ENCODE data around the gene RSAD2. TPM values are rescaled to one million over a fixed set of nuclear protein-coding genes. Genes with fewer than 3 reads are reported as not detected.

RSAD2 gene
- total and polyA plus RNA-seq, 4 donors, result 1.7 to 8.9 (median 6.6) TPM

- H3K4me3 ChIP-seq (ENCODE audit: low read length in 2 of 2), result no peak overlapping the region
- no peaks in the 10 kb centered on the region for H3K27me3 ChIP-seq (ENCODE audit: control insufficient read depth in 1 of 2, insufficient read depth in 2 of 2, low read length in 1 of 2)
- no peaks in the 10 kb centered on the region for H3K9me3 ChIP-seq (ENCODE audit: control insufficient read depth, low read length)
- DNase-seq, result no peak
- 79 to 85% methylated on average over 10 of the region's 10 CpGs for WGBS, 2 donors
- intact Hi-C loops (cut with DNase I), result no loop called here
- no peak for ATAC-seq (ENCODE audit: low FRiP score)
- H3K27ac ChIP-seq (ENCODE audit: low read depth in 1 of 2, low read length in 2 of 2), result no peak overlapping the region
- H3K36me3 ChIP-seq (ENCODE audit: control insufficient read depth in 1 of 2, insufficient read depth in 2 of 2, low read length in 1 of 2), result no peaks in the 10 kb centered on the region
- no peaks in the 10 kb centered on the region for H3K4me1 ChIP-seq (ENCODE audit: control insufficient read depth in 1 of 2, insufficient read depth in 2 of 2, low read length in 2 of 2)
Measured at GRCh38 chr2:6923319-6923718, 45.7 kb downstream of the RSAD2 start.

- H3K4me1 ChIP-seq (ENCODE audit: control insufficient read depth in 1 of 2, insufficient read depth in 2 of 2, low read length in 2 of 2), result no peaks in the 10 kb centered on the region
- intact Hi-C loops (cut with DNase I), result no loop called here
- H3K9me3 ChIP-seq (ENCODE audit: control insufficient read depth, low read length), result no peaks in the 10 kb centered on the region
- ATAC-seq (ENCODE audit: low FRiP score) (no peak), DNase-seq (no peak)
- H3K27me3 ChIP-seq (ENCODE audit: control insufficient read depth in 1 of 2, insufficient read depth in 2 of 2, low read length in 1 of 2), result no peaks in the 10 kb centered on the region
- WGBS, 2 donors, result 96 to 97% methylated on average over 19 of the region's 19 CpGs
- H3K4me3 ChIP-seq (ENCODE audit: low read length in 2 of 2), result no peak overlapping the region
- H3K36me3 ChIP-seq (ENCODE audit: control insufficient read depth in 1 of 2, insufficient read depth in 2 of 2, low read length in 1 of 2), result no peaks in the 10 kb centered on the region
- no peak overlapping the region for H3K27ac ChIP-seq (ENCODE audit: low read depth in 1 of 2, low read length in 2 of 2)
Measured at GRCh38 chr2:6924101-6924923, 46.7 kb downstream of the RSAD2 start.

- Histone ChIP-seq H3K27ac (ENCODE audit: low read depth in 1 of 2, low read length in 2 of 2) (no peak overlapping the region), H3K4me1 (ENCODE audit: control insufficient read depth in 1 of 2, insufficient read depth in 2 of 2, low read length in 2 of 2) (no peaks in the 10 kb centered on the region)
Measured at GRCh38 chr2:6924924-6925409, 47.4 kb downstream of the RSAD2 start.

GRCh38 chr2:6926071-6926732, 48.6 kb downstream of the RSAD2 start:
- H3K27ac ChIP-seq (ENCODE audit: low read depth in 1 of 2, low read length in 2 of 2), result no peak overlapping the region
- H3K27me3 ChIP-seq (ENCODE audit: control insufficient read depth in 1 of 2, insufficient read depth in 2 of 2, low read length in 1 of 2), result no peaks in the 10 kb centered on the region
- no peak overlapping the region for H3K4me3 ChIP-seq (ENCODE audit: low read length in 2 of 2)
- no peaks in the 10 kb centered on the region for H3K9me3 ChIP-seq (ENCODE audit: control insufficient read depth, low read length)
- DNase-seq, result no peak
- WGBS, 2 donors, result 80 to 81% methylated on average over 14 of the region's 14 CpGs
- no peaks in the 10 kb centered on the region for H3K36me3 ChIP-seq (ENCODE audit: control insufficient read depth in 1 of 2, insufficient read depth in 2 of 2, low read length in 1 of 2)
- H3K4me1 ChIP-seq (ENCODE audit: control insufficient read depth in 1 of 2, insufficient read depth in 2 of 2, low read length in 2 of 2), result no peaks in the 10 kb centered on the region
- ATAC-seq (ENCODE audit: low FRiP score), result no peak
- intact Hi-C loops (cut with DNase I), result no loop called here

More at GRCh38 chr2:6924924-6925409, 47.4 kb downstream of the RSAD2 start:
- Histone ChIP-seq H3K4me3 (ENCODE audit: low read length in 2 of 2) (no peak overlapping the region), H3K36me3 (ENCODE audit: control insufficient read depth in 1 of 2, insufficient read depth in 2 of 2, low read length in 1 of 2) (no peaks in the 10 kb centered on the region), H3K27me3 (ENCODE audit: control insufficient read depth in 1 of 2, insufficient read depth in 2 of 2, low read length in 1 of 2) (no peaks in the 10 kb centered on the region), H3K9me3 (ENCODE audit: control insufficient read depth, low read length) (no peaks in the 10 kb centered on the region)
- DNase-seq, result no peak
- WGBS, 2 donors, result 89 to 95% methylated on average over 7 of the region's 7 CpGs
- intact Hi-C loops (cut with DNase I), result no loop called here
- no peak for ATAC-seq (ENCODE audit: low FRiP score)

GRCh38 chr2:6927186-6927585, 49.6 kb downstream of the RSAD2 start:
- Histone ChIP-seq H3K27ac (ENCODE audit: low read depth in 1 of 2, low read length in 2 of 2) (no peak overlapping the region), H3K9me3 (ENCODE audit: control insufficient read depth, low read length) (no peaks in the 10 kb centered on the region), H3K36me3 (ENCODE audit: control insufficient read depth in 1 of 2, insufficient read depth in 2 of 2, low read length in 1 of 2) (no peaks in the 10 kb centered on the region), H3K4me3 (ENCODE audit: low read length in 2 of 2) (no peak overlapping the region), H3K27me3 (ENCODE audit: control insufficient read depth in 1 of 2, insufficient read depth in 2 of 2, low read length in 1 of 2) (no peaks in the 10 kb centered on the region), H3K4me1 (ENCODE audit: control insufficient read depth in 1 of 2, insufficient read depth in 2 of 2, low read length in 2 of 2) (no peaks in the 10 kb centered on the region)
- WGBS, 2 donors, result 30 to 31% methylated on average over 3 of the region's 3 CpGs
- DNase-seq, result no peak
- intact Hi-C loops (cut with DNase I), result no loop called here
- ATAC-seq (ENCODE audit: low FRiP score), result no peak

GRCh38 chr2:6927753-6928152, 50.2 kb downstream of the RSAD2 start:
- intact Hi-C loops (cut with DNase I), result no loop called here
- H3K36me3 ChIP-seq (ENCODE audit: control insufficient read depth in 1 of 2, insufficient read depth in 2 of 2, low read length in 1 of 2), result no peaks in the 10 kb centered on the region
- 86 to 98% methylated on average over 3 of the region's 3 CpGs for WGBS, 2 donors
- no peak for DNase-seq
- no peak overlapping the region for H3K4me3 ChIP-seq (ENCODE audit: low read length in 2 of 2)
- H3K27me3 ChIP-seq (ENCODE audit: control insufficient read depth in 1 of 2, insufficient read depth in 2 of 2, low read length in 1 of 2), result no peaks in the 10 kb centered on the region
- H3K9me3 ChIP-seq (ENCODE audit: control insufficient read depth, low read length), result no peaks in the 10 kb centered on the region
- ATAC-seq (ENCODE audit: low FRiP score), result no peak
- H3K4me1 ChIP-seq (ENCODE audit: control insufficient read depth in 1 of 2, insufficient read depth in 2 of 2, low read length in 2 of 2), result no peaks in the 10 kb centered on the region
- H3K27ac ChIP-seq (ENCODE audit: low read depth in 1 of 2, low read length in 2 of 2), result no peak overlapping the region

- Histone ChIP-seq H3K27ac (ENCODE audit: low read depth in 1 of 2, low read length in 2 of 2) (no peak overlapping the region), H3K9me3 (ENCODE audit: control insufficient read depth, low read length) (no peaks in the 10 kb centered on the region), H3K36me3 (ENCODE audit: control insufficient read depth in 1 of 2, insufficient read depth in 2 of 2, low read length in 1 of 2) (no peaks in the 10 kb centered on the region), H3K4me1 (ENCODE audit: control insufficient read depth in 1 of 2, insufficient read depth in 2 of 2, low read length in 2 of 2) (no peaks in the 10 kb centered on the region), H3K4me3 (ENCODE audit: low read length in 2 of 2) (no peak overlapping the region), H3K27me3 (ENCODE audit: control insufficient read depth in 1 of 2, insufficient read depth in 2 of 2, low read length in 1 of 2) (no peaks in the 10 kb centered on the region)
- WGBS, 2 donors, result 90 to 91% methylated on average over 9 of the region's 9 CpGs
- DNase-seq, result no peak
- intact Hi-C loops (cut with DNase I), result no loop called here
- ATAC-seq (ENCODE audit: low FRiP score), result no peak
Measured at GRCh38 chr2:6928452-6928851, 50.9 kb downstream of the RSAD2 start.

- Histone ChIP-seq H3K36me3 (ENCODE audit: control insufficient read depth in 1 of 2, insufficient read depth in 2 of 2, low read length in 1 of 2) (no peaks in the 10 kb centered on the region), H3K9me3 (ENCODE audit: control insufficient read depth, low read length) (no peaks in the 10 kb centered on the region), H3K27ac (ENCODE audit: low read depth in 1 of 2, low read length in 2 of 2) (no peak overlapping the region), H3K4me1 (ENCODE audit: control insufficient read depth in 1 of 2, insufficient read depth in 2 of 2, low read length in 2 of 2) (no peaks in the 10 kb centered on the region), H3K27me3 (ENCODE audit: control insufficient read depth in 1 of 2, insufficient read depth in 2 of 2, low read length in 1 of 2) (no peaks in the 10 kb centered on the region), H3K4me3 (ENCODE audit: low read length in 2 of 2) (no peak overlapping the region)
- intact Hi-C loops (cut with DNase I), result no loop called here
- WGBS, 2 donors, result 74 to 75% methylated on average over 6 of the region's 6 CpGs
- ATAC-seq (ENCODE audit: low FRiP score) (no peak), DNase-seq (no peak)
Measured at GRCh38 chr2:6929196-6929819, 51.7 kb downstream of the RSAD2 start.

Measured in aorta (tissue), 5 donors.